Transverse colon (tissue), 4 donors: ENCODE measurements around the gene LRRC70. TPM values are rescaled to one million over a fixed set of nuclear protein-coding genes. Genes with fewer than 3 reads are reported as not detected.
"Not testable (repeated sequence)": the region's sequence is repeated elsewhere in the genome, so short reads cannot be mapped to it uniquely, and the experiment has no call there.

ENCODE experiments used
- DNase-seq: peaks from one replicate; pipeline ENCODE4 v3.0.0-alpha.2; 2019
- H3K27ac ChIP-seq, 4 donors: fragments of 200-600 bp; sonication (generic); 2 replicates each; pipeline ENCODE4 v1.5.1; 2016 to 2018; ENCODE audit warnings: inconsistent platforms in 4 of 4
- H3K27me3 ChIP-seq: fragments of 200-600 bp; sonication (generic); 2 replicates; pipeline ENCODE4 v1.5.1; 2017; ENCODE audit warnings: inconsistent platforms
- H3K36me3 ChIP-seq, 4 donors: fragments of 200-600 bp; sonication (generic); 2 replicates each; pipeline ENCODE4 v1.5.1; 2017 to 2019; ENCODE audit warnings: inconsistent platforms in 4 of 4
- H3K4me1 ChIP-seq, 4 donors: fragments of 200-600 bp; sonication (generic); 2 replicates each; pipeline ENCODE4 v1.5.1; 2017 to 2020; ENCODE audit warnings: inconsistent platforms in 4 of 4
- H3K4me3 ChIP-seq, 4 donors: fragments of 200-600 bp; sonication (generic); 1 replicate in 1 of 4; 2 replicates in 3 of 4; pipeline versions ENCODE4 v1.5.1 to v1.6.1; 2017 to 2019; ENCODE audit warnings: inconsistent platforms in 4 of 4
- H3K9me3 ChIP-seq, 2 donors: fragments of 200-600 bp; sonication (generic); 2 replicates each; pipeline ENCODE4 v1.5.1; 2017 to 2019; ENCODE audit warnings: inconsistent platforms in 2 of 2
- CTCF ChIP-seq, 5 experiments: fragments of 200-600 bp in 3 of 5; fragments of 450-650 bp in 2 of 5; sonication (generic) in 3 of 5; IDR thresholded peaks; 1 replicate in 2 of 5; 2 replicates in 3 of 5; pipeline ENCODE4 v1.5.1; 2016 to 2017; ENCODE audit warnings: antibody characterized with exemption in 5 of 5, inconsistent platforms in 3 of 5, mild to moderate bottlenecking in 2 of 5, moderate library complexity in 1 of 5
- EP300 ChIP-seq: sonication (generic); formaldehyde crosslinking; IDR thresholded peaks from one replicate; pipeline ENCODE4 v1.6.1; 2017; ENCODE audit warnings: antibody characterized with exemption, low read depth
- POLR2A ChIP-seq: fragments of 450-650 bp; IDR thresholded peaks from one replicate; pipeline ENCODE4 v1.6.1; 2016; ENCODE audit warnings: antibody characterized with exemption, mild to moderate bottlenecking, moderate library complexity
- POLR2AphosphoS5 ChIP-seq, 3 donors: sonication (generic); formaldehyde crosslinking; IDR thresholded peaks; one replicate each; pipeline ENCODE4 v1.6.1; 2016; ENCODE audit warnings: antibody characterized with exemption in 3 of 3
- WGBS, 2 donors: methylation state at CpG; one replicate each; pipeline ENCODE4 v1.1.5; 2018; ENCODE audit warnings: low coverage in 1 of 2; 5-methylcytosine and 5-hydroxymethylcytosine counted together
- in situ Hi-C, 4 donors: fragments of 200-750 bp; cut with MboI; loops; one replicate each; pipeline versions ENCODE4 v1.15.0 to v1.15.1; 2017; ENCODE audit warnings: low sequenced_read_pairs in 3 of 4, low pct_ligation_motif_present in 1 of 4, low pct_unique_long_range_greater_than_20kb in 1 of 4
- intact Hi-C: fragments of 100-400 bp; cut with DNase I; formaldehyde crosslinking; loops from one replicate; pipeline ENCODE4 v1.15.1; 2023; ENCODE audit warnings: low total_unique reads
- total RNA-seq, 4 donors: library from RNA; depleted of rRNA; stranded (reverse); fragments of >200 nt; gene quantifications; one replicate each; pipeline ENCODE4 v1.1.0, GENCODE V29; 2016

LRRC70 gene
- total RNA-seq, 4 donors from 2014 or later = 1.8 to 3.4 (median 2.3) TPM

GRCh38 chr5:62561896-62562295 lies 16.7 kb upstream of the LRRC70 start:
- intact Hi-C loops (no loop called here), in situ Hi-C loops (no loop called here)
- no peak for TF ChIP-seq CTCF (IDR thresholded peaks at IDR 0.05)
- TF ChIP-seq POLR2AphosphoS5 (IDR thresholded peaks at IDR 0.05) = no peak
- TF ChIP-seq POLR2A = no peak
- no peak for TF ChIP-seq EP300

GRCh38 chr5:62562867-62563266 lies 15.8 kb upstream of the LRRC70 start:
- intact Hi-C loops (no loop called here), in situ Hi-C loops (no loop called here)
- no peak overlapping the region for H3K27ac ChIP-seq
- 91 to 94% methylated on average over 1 of the region's 1 CpG for WGBS, 2 donors
- TF ChIP-seq CTCF (IDR thresholded peaks at IDR 0.05) (no peak), POLR2A (no peak), EP300 (no peak)
- no peak overlapping the region for H3K4me3 ChIP-seq
- no peaks in the 10 kb centered on the region for H3K4me1 ChIP-seq
- no peaks in the 10 kb centered on the region for H3K27me3 ChIP-seq
- H3K9me3 ChIP-seq = peaks cover 0 to 5% of the 10 kb centered on the region in 2 donors
- DNase-seq = no peak
- H3K36me3 ChIP-seq = peaks cover 0 to 5% (median 2%) of the 10 kb centered on the region in 4 donors

More at GRCh38 chr5:62561896-62562295, 16.7 kb upstream of the LRRC70 start:
- Histone ChIP-seq H3K9me3 (peaks cover 0 to 2% of the 10 kb centered on the region in 2 donors), H3K4me3 (no peak overlapping the region), H3K4me1 (no peaks in the 10 kb centered on the region), H3K27ac (no peak overlapping the region), H3K36me3 (peaks cover 0 to 5% (median 1%) of the 10 kb centered on the region in 4 donors), H3K27me3 (no peaks in the 10 kb centered on the region)
- WGBS, 2 donors = 92% methylated on average over 1 of the region's 1 CpG; no CpG with 5 or more reads in 1 of the 2 donors
- DNase-seq = no peak

GRCh38 chr5:62564101-62564500 lies 14.5 kb upstream of the LRRC70 start:
- intact Hi-C loops (no loop called here), in situ Hi-C loops (no loop called here)
- H3K4me1 ChIP-seq = no peaks in the 10 kb centered on the region
- no peak overlapping the region for H3K4me3 ChIP-seq
- TF ChIP-seq POLR2AphosphoS5 (IDR thresholded peaks at IDR 0.05) = no peak
- no peak for TF ChIP-seq EP300
- TF ChIP-seq CTCF (IDR thresholded peaks at IDR 0.05) = no peak
- TF ChIP-seq POLR2A = no peak
- peaks cover 0 to 5% (median 2%) of the 10 kb centered on the region in 4 donors for H3K36me3 ChIP-seq
- H3K27ac ChIP-seq = no peak overlapping the region
- no peak for DNase-seq
- 63 to 72% methylated on average over 2 of the region's 2 CpGs for WGBS, 2 donors
- H3K9me3 ChIP-seq = peaks cover 0 to 5% of the 10 kb centered on the region in 2 donors
- H3K27me3 ChIP-seq = no peaks in the 10 kb centered on the region

- H3K36me3 ChIP-seq, H3K27ac ChIP-seq, in situ Hi-C loops, H3K4me3 ChIP-seq, DNase-seq, H3K27me3 ChIP-seq, H3K4me1 ChIP-seq, H3K9me3 ChIP-seq, intact Hi-C loops: not testable (repeated sequence)
- WGBS, 2 donors = 50 to 67% methylated on average over 2 to 3 of the region's 3 CpGs
Measured at GRCh38 chr5:62565740-62566139, 12.9 kb upstream of the LRRC70 start.

GRCh38 chr5:62568143-62568542 lies 10.5 kb upstream of the LRRC70 start:
- Histone ChIP-seq H3K27me3 (no peaks in the 10 kb centered on the region), H3K4me3 (no peak overlapping the region), H3K36me3 (peaks cover 0 to 5% (median 2%) of the 10 kb centered on the region in 4 donors), H3K27ac (no peak overlapping the region), H3K9me3 (peaks cover 0 to 5% of the 10 kb centered on the region in 2 donors), H3K4me1 (no peaks in the 10 kb centered on the region)
- TF ChIP-seq EP300 (no peak), POLR2AphosphoS5 (IDR thresholded peaks at IDR 0.05) (no peak), CTCF (IDR thresholded peaks at IDR 0.05) (no peak), POLR2A (no peak)
- DNase-seq = no peak
- intact Hi-C loops = no loop called here
- in situ Hi-C loops = no loop called here
- 90 to 96% methylated on average over 4 of the region's 4 CpGs for WGBS, 2 donors
